Karpas-422 (cell line): ENCODE data around the gene CHRDL2. TPM values are rescaled to one million over a fixed set of nuclear protein-coding genes. Genes with fewer than 3 reads are reported as not detected.

Source experiments
- DNase-seq: peaks from one replicate; pipeline ENCODE4 v3.0.0-alpha.2; 2015
- H2AFZ ChIP-seq: fragments of 200-600 bp; sonication (generic); 2 replicates; pipeline ENCODE4 v1.6.1; 2014; ENCODE audit warnings: antibody characterized with exemption, low read length, mixed read lengths
- H3K27ac ChIP-seq: fragments of 200-600 bp; sonication (generic); 2 replicates; pipeline ENCODE4 v1.5.1; 2014; ENCODE audit warnings: mild to moderate bottlenecking, low read length, moderate library complexity
- H3K27me3 ChIP-seq: fragments of 200-600 bp; sonication (generic); 2 replicates; pipeline ENCODE4 v1.6.1; 2014; ENCODE audit warnings: low read length, mixed read lengths
- H3K36me3 ChIP-seq: fragments of 200-600 bp; sonication (generic); 2 replicates; pipeline ENCODE4 v1.6.1; 2014; ENCODE audit warnings: low read length, mixed read lengths; ENCODE audit not compliant: insufficient read depth
- H3K4me1 ChIP-seq: fragments of 200-600 bp; sonication (generic); 2 replicates; pipeline ENCODE4 v1.6.1; 2014; ENCODE audit warnings: mild to moderate bottlenecking, low read length, mixed read lengths
- H3K4me2 ChIP-seq: fragments of 200-600 bp; sonication (generic); 2 replicates; pipeline ENCODE4 v1.6.1; 2014; ENCODE audit warnings: low read length, low read depth, mild to moderate bottlenecking; ENCODE audit not compliant: poor library complexity, severe bottlenecking
- H3K4me3 ChIP-seq: fragments of 200-600 bp; sonication (generic); 2 replicates; pipeline ENCODE4 v1.5.1; 2014; ENCODE audit warnings: mild to moderate bottlenecking, antibody characterized with exemption, low read length, mixed read lengths
- H3K79me2 ChIP-seq: fragments of 200-600 bp; sonication (generic); 2 replicates; pipeline ENCODE4 v1.6.1; 2014; ENCODE audit warnings: mild to moderate bottlenecking, low read length, mixed read lengths
- H3K9ac ChIP-seq: fragments of 200-600 bp; sonication (generic); 2 replicates; pipeline ENCODE4 v1.6.0; 2014; ENCODE audit warnings: low read length
- H3K9me2 ChIP-seq: fragments of 200-600 bp; sonication (generic), shearing (Covaris generic); replicated peaks from 2 replicates; pipeline ENCODE4 v1.6.0; 2014; ENCODE audit warnings: mild to moderate bottlenecking, low read length, moderate library complexity; ENCODE audit not compliant: insufficient read depth
- H3K9me3 ChIP-seq: fragments of 300-700, 200-600 bp; sonication (generic); 2 replicates; pipeline ENCODE4 v1.6.1; 2014; ENCODE audit warnings: low read length, mixed read lengths
- H4K20me1 ChIP-seq: fragments of 200-600 bp; sonication (generic); 2 replicates; pipeline ENCODE4 v1.6.1; 2014; ENCODE audit warnings: mild to moderate bottlenecking, antibody characterized with exemption, low read length, low read depth; ENCODE audit not compliant: insufficient read depth
- total RNA-seq: library from RNA; depleted of rRNA; stranded (reverse); fragments of >200 nt; shearing (Covaris generic); gene quantifications from 2 replicates; pipeline ENCODE4 v1.2.3, GENCODE V29; 2014; ENCODE audit warnings: low replicate concordance

Gene CHRDL2
- total RNA-seq, 1 experiment from 2014 or later, result not detected

GRCh38 chr11:74714904-74715303 lies 16.3 kb downstream of the CHRDL2 start:
- Histone ChIP-seq H3K4me2 (no peak overlapping the region), H3K4me3 (no peak overlapping the region), H3K27me3 (no peaks in the 10 kb centered on the region), H3K79me2 (no peaks in the 10 kb centered on the region), H3K27ac (no peak overlapping the region), H2AFZ (no peak overlapping the region), H3K9ac (no peak overlapping the region), H3K4me1 (no peaks in the 10 kb centered on the region), H4K20me1 (no peaks in the 10 kb centered on the region), H3K36me3 (no peaks in the 10 kb centered on the region), H3K9me3 (no peaks in the 10 kb centered on the region), H3K9me2 (no peaks in the 10 kb centered on the region)
- no peak for DNase-seq

GRCh38 chr11:74713686-74714085 lies 17.5 kb downstream of the CHRDL2 start:
- H3K9me2 ChIP-seq, result no peaks in the 10 kb centered on the region
- H3K36me3 ChIP-seq, result no peaks in the 10 kb centered on the region
- no peak for DNase-seq
- H3K27me3 ChIP-seq, result no peaks in the 10 kb centered on the region
- no peaks in the 10 kb centered on the region for H3K4me1 ChIP-seq
- no peak overlapping the region for H3K9ac ChIP-seq
- H3K9me3 ChIP-seq, result no peaks in the 10 kb centered on the region
- no peaks in the 10 kb centered on the region for H3K79me2 ChIP-seq
- no peak overlapping the region for H3K4me2 ChIP-seq
- H3K27ac ChIP-seq, result no peak overlapping the region
- H4K20me1 ChIP-seq, result no peaks in the 10 kb centered on the region
- no peak overlapping the region for H2AFZ ChIP-seq
- no peak overlapping the region for H3K4me3 ChIP-seq

GRCh38 chr11:74710281-74710938 lies 20.8 kb downstream of the CHRDL2 start:
- H3K4me2 ChIP-seq, result no peak overlapping the region

GRCh38 chr11:74709175-74709574 lies 22.1 kb downstream of the CHRDL2 start:
- Histone ChIP-seq H3K9ac (no peak overlapping the region), H2AFZ (no peak overlapping the region), H3K4me1 (no peaks in the 10 kb centered on the region), H4K20me1 (no peaks in the 10 kb centered on the region), H3K79me2 (no peaks in the 10 kb centered on the region), H3K27me3 (no peaks in the 10 kb centered on the region), H3K9me3 (no peaks in the 10 kb centered on the region), H3K9me2 (no peaks in the 10 kb centered on the region), H3K27ac (no peak overlapping the region), H3K36me3 (no peaks in the 10 kb centered on the region), H3K4me2 (no peak overlapping the region), H3K4me3 (no peak overlapping the region)
- no peak for DNase-seq

More at GRCh38 chr11:74710281-74710938, 20.8 kb downstream of the CHRDL2 start:
- Histone ChIP-seq H3K9me3 (no peaks in the 10 kb centered on the region), H3K4me1 (no peaks in the 10 kb centered on the region), H3K27me3 (no peaks in the 10 kb centered on the region), H3K4me3 (no peak overlapping the region), H3K9me2 (no peaks in the 10 kb centered on the region), H2AFZ (no peak overlapping the region), H3K79me2 (no peaks in the 10 kb centered on the region), H3K36me3 (no peaks in the 10 kb centered on the region), H4K20me1 (no peaks in the 10 kb centered on the region), H3K27ac (no peak overlapping the region), H3K9ac (no peak overlapping the region)
- DNase-seq, result no peak

GRCh38 chr11:74707602-74708510 lies 23.4 kb downstream of the CHRDL2 start:
- no peak overlapping the region for H3K9ac ChIP-seq
- DNase-seq, result no peak
- H3K36me3 ChIP-seq, result no peaks in the 10 kb centered on the region

GRCh38 chr11:74707182-74707581 lies 24.0 kb downstream of the CHRDL2 start:
- no peaks in the 10 kb centered on the region for H4K20me1 ChIP-seq
- H3K9me3 ChIP-seq, result no peaks in the 10 kb centered on the region
- H3K9me2 ChIP-seq, result no peaks in the 10 kb centered on the region
- no peaks in the 10 kb centered on the region for H3K79me2 ChIP-seq
- H3K27ac ChIP-seq, result no peak overlapping the region
- no peaks in the 10 kb centered on the region for H3K4me1 ChIP-seq
- no peak overlapping the region for H3K4me2 ChIP-seq
- no peak overlapping the region for H3K4me3 ChIP-seq
- DNase-seq, result no peak
- H2AFZ ChIP-seq, result no peak overlapping the region
- no peak overlapping the region for H3K9ac ChIP-seq
- H3K36me3 ChIP-seq, result no peaks in the 10 kb centered on the region
- H3K27me3 ChIP-seq, result no peaks in the 10 kb centered on the region

More at GRCh38 chr11:74707602-74708510, 23.4 kb downstream of the CHRDL2 start:
- Histone ChIP-seq H3K4me3 (no peak overlapping the region), H2AFZ (no peak overlapping the region), H3K27ac (no peak overlapping the region), H4K20me1 (no peaks in the 10 kb centered on the region), H3K4me1 (no peaks in the 10 kb centered on the region), H3K4me2 (no peak overlapping the region), H3K27me3 (no peaks in the 10 kb centered on the region), H3K9me2 (no peaks in the 10 kb centered on the region), H3K9me3 (no peaks in the 10 kb centered on the region), H3K79me2 (no peaks in the 10 kb centered on the region)

- H3K9me3 ChIP-seq, result no peaks in the 10 kb centered on the region
- no peak overlapping the region for H2AFZ ChIP-seq
- no peaks in the 10 kb centered on the region for H3K27me3 ChIP-seq
- H3K36me3 ChIP-seq, result no peaks in the 10 kb centered on the region
- DNase-seq, result no peak
- H3K4me1 ChIP-seq, result peaks cover 8% of the 10 kb centered on the region
- no peaks in the 10 kb centered on the region for H3K9me2 ChIP-seq
- no peak overlapping the region for H3K4me2 ChIP-seq
- H3K27ac ChIP-seq, result no peak overlapping the region
- no peaks in the 10 kb centered on the region for H3K79me2 ChIP-seq
- H3K9ac ChIP-seq, result no peak overlapping the region
- H3K4me3 ChIP-seq, result no peak overlapping the region
- no peaks in the 10 kb centered on the region for H4K20me1 ChIP-seq
These were observed 28.0 kb downstream of the CHRDL2 start for GRCh38 chr11:74703211-74703610.

GRCh38 chr11:74702383-74703007 lies 28.7 kb downstream of the CHRDL2 start:
- Histone ChIP-seq H3K9ac (no peak overlapping the region), H3K4me3 (no peak overlapping the region), H3K27me3 (no peaks in the 10 kb centered on the region), H3K27ac (no peak overlapping the region), H3K4me1 (peaks cover 8% of the 10 kb centered on the region), H3K4me2 (no peak overlapping the region), H3K79me2 (no peaks in the 10 kb centered on the region), H3K9me3 (no peaks in the 10 kb centered on the region), H2AFZ (no peak overlapping the region), H4K20me1 (no peaks in the 10 kb centered on the region), H3K9me2 (no peaks in the 10 kb centered on the region), H3K36me3 (no peaks in the 10 kb centered on the region)
- peak; percentile 87 for DNase-seq
